ENCODE measurements around the gene RUNX1. TPM values are rescaled to one million over a fixed set of nuclear protein-coding genes. Genes with fewer than 3 reads are reported as not detected.

The RUNX1 gene
- total and polyA plus RNA-seq, 2 donors (not counting 1 experiment from before 2014, with no cell fraction given): 26.3 to 73.0 TPM

DNA sequence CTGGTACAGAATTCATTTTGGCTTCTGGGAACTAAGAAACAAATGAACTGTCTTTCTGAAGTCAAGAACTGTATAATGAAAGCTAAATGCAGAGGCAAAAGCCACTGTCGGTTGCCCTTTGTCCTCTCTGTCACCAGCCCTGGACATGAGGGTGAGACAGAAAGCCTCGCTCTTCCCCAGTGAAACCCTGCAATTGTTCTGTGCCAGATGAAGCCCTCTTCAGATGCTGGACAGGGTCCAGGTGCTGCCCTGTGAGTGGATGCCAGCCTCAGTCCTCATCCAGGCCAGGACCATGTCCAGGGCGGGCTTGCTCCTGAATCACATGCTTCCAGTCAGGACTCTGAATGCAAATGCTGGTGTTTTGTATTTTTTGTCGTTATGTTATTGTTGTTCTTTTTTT is 138.7 kb downstream of the RUNX1 start:
- Histone ChIP-seq H3K27me3 (replicated peaks in 1 of 4; ENCODE audit: control extremely low read depth in 1 of 4, control insufficient read depth in 3 of 4, insufficient read depth in 4 of 4, low read length in 3 of 4) (no peaks in the 10 kb centered on the region), H3K9ac (ENCODE audit: low read length) (no peak overlapping the region), H3K9me3 (ENCODE audit: control extremely low read depth in 1 of 3, control insufficient read depth in 2 of 3, insufficient read depth in 1 of 3, low read length in 2 of 3) (no peaks in the 10 kb centered on the region), H3K79me2 (ENCODE audit: control insufficient read depth, insufficient read depth, low read length) (peaks cover 91% of the 10 kb centered on the region), H3K27ac (ENCODE audit: low read length in 2 of 2) (no peak overlapping the region), H2AFZ (ENCODE audit: insufficient read depth, low read depth, low read length, poor library complexity, severe bottlenecking) (no peak overlapping the region), H4K20me1 (ENCODE audit: control insufficient read depth, insufficient read depth, low read length, poor library complexity, severe bottlenecking) (peaks cover 84% of the 10 kb centered on the region), H3K36me3 (replicated peaks in 1 of 2; ENCODE audit: control extremely low read depth in 1 of 2, control insufficient read depth in 1 of 2, extremely low read depth in 1 of 2, insufficient read depth in 2 of 2, low read length in 1 of 2) (peaks cover 0 to 4% of the 10 kb centered on the region in 2 experiments), H3K4me2 (replicated peaks; ENCODE audit: low read depth, low read length, poor library complexity, severe bottlenecking) (peak overlapping the region; percentile 50), H3K4me1 (ENCODE audit: control insufficient read depth in 2 of 2, insufficient read depth in 2 of 2, low read length in 2 of 2) (peaks cover 47 to 48% of the 10 kb centered on the region in 2 donors), H3K4me3 (ENCODE audit: control extremely low read depth in 1 of 5, extremely low read depth in 1 of 5, insufficient read depth in 1 of 5, low read depth in 2 of 5, low read length in 4 of 5) (no peak overlapping the region)
- Mint-ChIP-seq H3K27me3 (no peaks in the 10 kb centered on the region), H3K27ac (peak overlapping the region; percentile 43), H3K4me1 (peaks cover 66% of the 10 kb centered on the region), H3K9me3 (ENCODE audit: insufficient read depth) (no peaks in the 10 kb centered on the region), H3K4me3 (peak overlapping the region; percentile 4)
- ATAC-seq (ENCODE audit: low read depth): no peak
- intact Hi-C loops (cut with micrococcal nuclease): loop anchor here (2.0 kb wide), 1 partner anchor 14 kb away; no protein-coding TSS in a partner anchor
- 100% methylated on average over 2 of the region's 4 CpGs for WGBS (ENCODE audit: insufficient coverage)
- POLR2A ChIA-PET: interaction anchor here (0.7 kb wide), 3 partner anchors 13 to 281 kb away, joined by 3 to 5 read pairs (median 3); no protein-coding TSS in a partner anchor
- DNase-seq: no peak
- CTCF ChIA-PET: interaction anchor here (0.7 to 1.9 kb wide), 9 partner anchors 8 to 490 kb away, joined by 3 to 7 read pairs (median 3); no protein-coding TSS in a partner anchor
- no peak for TF ChIP-seq EZH2 (IDR thresholded peaks at IDR 0.05; ENCODE audit: borderline replicate concordance, insufficient read depth, low read depth, low read length, poor library complexity, severe bottlenecking)
- TF ChIP-seq, protein P1, sequence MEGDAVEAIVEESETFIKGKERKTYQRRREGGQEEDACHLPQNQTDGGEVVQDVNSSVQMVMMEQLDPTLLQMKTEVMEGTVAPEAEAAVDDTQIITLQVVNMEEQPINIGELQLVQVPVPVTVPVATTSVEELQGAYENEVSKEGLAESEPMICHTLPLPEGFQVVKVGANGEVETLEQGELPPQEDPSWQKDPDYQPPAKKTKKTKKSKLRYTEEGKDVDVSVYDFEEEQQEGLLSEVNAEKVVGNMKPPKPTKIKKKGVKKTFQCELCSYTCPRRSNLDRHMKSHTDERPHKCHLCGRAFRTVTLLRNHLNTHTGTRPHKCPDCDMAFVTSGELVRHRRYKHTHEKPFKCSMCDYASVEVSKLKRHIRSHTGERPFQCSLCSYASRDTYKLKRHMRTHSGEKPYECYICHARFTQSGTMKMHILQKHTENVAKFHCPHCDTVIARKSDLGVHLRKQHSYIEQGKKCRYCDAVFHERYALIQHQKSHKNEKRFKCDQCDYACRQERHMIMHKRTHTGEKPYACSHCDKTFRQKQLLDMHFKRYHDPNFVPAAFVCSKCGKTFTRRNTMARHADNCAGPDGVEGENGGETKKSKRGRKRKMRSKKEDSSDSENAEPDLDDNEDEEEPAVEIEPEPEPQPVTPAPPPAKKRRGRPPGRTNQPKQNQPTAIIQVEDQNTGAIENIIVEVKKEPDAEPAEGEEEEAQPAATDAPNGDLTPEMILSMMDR (IDR thresholded peaks at IDR 0.05): no peak

DNA sequence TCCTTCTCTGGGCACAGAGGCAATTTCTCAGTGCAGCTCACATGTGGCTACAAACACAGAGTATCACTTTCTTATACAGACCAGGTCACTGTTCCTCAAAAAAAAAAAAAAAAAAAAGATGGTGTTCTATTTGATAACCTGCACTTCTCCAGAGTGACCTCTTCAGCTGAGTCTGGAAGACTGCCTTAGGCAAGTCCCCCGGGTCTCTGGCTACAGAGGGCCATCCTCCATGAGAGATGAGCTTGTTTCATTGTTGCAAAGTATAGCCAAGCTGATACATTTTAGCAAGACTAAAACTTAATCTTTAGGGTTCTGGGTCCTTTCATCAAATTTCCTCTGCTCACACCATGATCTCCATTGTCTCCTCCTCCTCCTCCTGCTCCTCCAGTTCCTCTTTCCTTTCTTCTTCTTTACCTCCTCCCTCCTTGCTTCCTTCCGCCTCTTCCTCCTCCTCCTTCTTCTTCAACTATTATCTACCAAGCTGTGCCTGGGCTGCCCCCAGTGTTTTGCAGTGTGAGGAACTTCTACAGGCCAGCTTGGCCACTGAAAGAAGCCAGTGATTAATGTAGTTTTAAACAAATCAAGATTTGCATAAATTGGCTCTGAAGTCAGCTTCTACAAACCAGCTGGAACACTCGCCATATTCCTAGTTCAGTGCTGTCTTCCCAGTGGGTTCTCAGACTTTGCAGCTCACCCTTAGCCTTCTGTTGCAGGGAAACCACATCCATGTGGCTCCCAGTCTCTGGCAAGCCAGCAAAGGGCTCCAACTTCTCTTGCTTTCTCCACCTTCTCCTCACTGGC is 139.4 kb downstream of the RUNX1 start:
- peak overlapping the region; percentile 50 for H3K4me2 ChIP-seq (replicated peaks; ENCODE audit: low read depth, low read length, poor library complexity, severe bottlenecking)
- peaks cover 91% of the 10 kb centered on the region for H3K79me2 ChIP-seq (ENCODE audit: control insufficient read depth, insufficient read depth, low read length)
- intact Hi-C loops (cut with micrococcal nuclease): loop anchor here (2.0 kb wide), 1 partner anchor 15 kb away; no protein-coding TSS in a partner anchor
- ChIA-PET CTCF (interaction anchor here (0.7 to 1.9 kb wide), 7 partner anchors 8 to 983 kb away, joined by 3 to 7 read pairs (median 3); no protein-coding TSS in a partner anchor), POLR2A (interaction anchor here (0.7 to 1.1 kb wide), 3 partner anchors 14 to 282 kb away, joined by 3 to 10 read pairs (median 3); no protein-coding TSS in a partner anchor)
- no peak overlapping the region for H3K9ac ChIP-seq (ENCODE audit: low read length)
- ATAC-seq (ENCODE audit: low read depth) (no peak), DNase-seq (no peak)
- no peak overlapping the region for H3K4me3 ChIP-seq (ENCODE audit: control extremely low read depth in 1 of 5, extremely low read depth in 1 of 5, insufficient read depth in 1 of 5, low read depth in 2 of 5, low read length in 4 of 5)
- no peaks in the 10 kb centered on the region for H3K27me3 ChIP-seq (replicated peaks in 1 of 4; ENCODE audit: control extremely low read depth in 1 of 4, control insufficient read depth in 3 of 4, insufficient read depth in 4 of 4, low read length in 3 of 4)
- Mint-ChIP-seq H3K27ac (peak overlapping the region; percentile 10), H3K27me3 (no peaks in the 10 kb centered on the region), H3K4me3 (no peak overlapping the region), H3K9me3 (ENCODE audit: insufficient read depth) (no peaks in the 10 kb centered on the region), H3K4me1 (peaks cover 66% of the 10 kb centered on the region)
- TF ChIP-seq, protein P1 (IDR thresholded peaks at IDR 0.05): no peak
- no peak for TF ChIP-seq EZH2 (IDR thresholded peaks at IDR 0.05; ENCODE audit: borderline replicate concordance, insufficient read depth, low read depth, low read length, poor library complexity, severe bottlenecking)
- no peak overlapping the region for H3K27ac ChIP-seq (ENCODE audit: low read length in 2 of 2)
- 71% methylated on average over 2 of the region's 3 CpGs for WGBS (ENCODE audit: insufficient coverage)
- no peak overlapping the region for H2AFZ ChIP-seq (ENCODE audit: insufficient read depth, low read depth, low read length, poor library complexity, severe bottlenecking)
- peaks cover 0 to 4% of the 10 kb centered on the region in 2 experiments for H3K36me3 ChIP-seq (replicated peaks in 1 of 2; ENCODE audit: control extremely low read depth in 1 of 2, control insufficient read depth in 1 of 2, extremely low read depth in 1 of 2, insufficient read depth in 2 of 2, low read length in 1 of 2)
- peaks cover 47 to 48% of the 10 kb centered on the region in 2 donors for H3K4me1 ChIP-seq (ENCODE audit: control insufficient read depth in 2 of 2, insufficient read depth in 2 of 2, low read length in 2 of 2)
- H4K20me1 ChIP-seq (ENCODE audit: control insufficient read depth, insufficient read depth, low read length, poor library complexity, severe bottlenecking): peaks cover 84% of the 10 kb centered on the region
- H3K9me3 ChIP-seq (ENCODE audit: control extremely low read depth in 1 of 3, control insufficient read depth in 2 of 3, insufficient read depth in 1 of 3, low read length in 2 of 3): no peaks in the 10 kb centered on the region

Data from B cell (primary cell).